Prostate gland (tissue), 2 donors: ENCODE data around the gene CBX6. TPM values are rescaled to one million over a fixed set of nuclear protein-coding genes. Genes with fewer than 3 reads are reported as not detected.

ENCODE experiments used
- DNase-seq: peaks from one replicate; pipeline ENCODE4 v3.0.0-alpha.2; 2019; ENCODE audit warnings: low spot score
- H3K27ac ChIP-seq, 2 donors: fragments of 200-600 bp; sonication (generic); 2 replicates each; pipeline ENCODE4 v1.5.1; 2017 to 2019
- H3K27me3 ChIP-seq: fragments of 200-600 bp; sonication (generic); replicated peaks from 2 replicates; pipeline ENCODE4 v1.5.1; 2019; ENCODE audit not compliant: insufficient read depth
- H3K36me3 ChIP-seq, 2 donors: fragments of 200-600 bp; sonication (generic); 1 replicate in 1 of 2; 2 replicates in 1 of 2; pipeline versions ENCODE4 v1.5.1 to v1.8.1; 2017 to 2019
- H3K4me1 ChIP-seq: fragments of 200-600 bp; sonication (generic); replicated peaks from 2 replicates; pipeline ENCODE4 v1.5.1; 2019
- H3K4me3 ChIP-seq, 2 donors: fragments of 200-600 bp; sonication (generic); 2 replicates each; pipeline ENCODE4 v1.5.1; 2017 to 2019
- H3K9me3 ChIP-seq: fragments of 200-600 bp; sonication (generic); 2 replicates; pipeline ENCODE4 v1.5.1; 2017
- CTCF ChIP-seq, 4 experiments: fragments of 200-600 bp in 2 of 4; fragments of 450-650 bp in 2 of 4; sonication (generic) in 2 of 4; IDR thresholded peaks; 1 replicate in 3 of 4; 2 replicates in 1 of 4; pipeline ENCODE4 v1.5.1; 2016 to 2019; ENCODE audit warnings: antibody characterized with exemption in 4 of 4, mild to moderate bottlenecking in 2 of 4, moderate library complexity in 2 of 4
- POLR2A ChIP-seq: fragments of 450-650 bp; IDR thresholded peaks from one replicate; pipeline ENCODE4 v1.6.1; 2016; ENCODE audit warnings: antibody characterized with exemption, mild to moderate bottlenecking
- POLR2AphosphoS5 ChIP-seq: sonication (generic); formaldehyde crosslinking; IDR thresholded peaks from one replicate; pipeline ENCODE4 v1.6.1; 2017; ENCODE audit warnings: antibody characterized with exemption
- WGBS: methylation state at CpG from one replicate; pipeline ENCODE4 v1.1.5; 2018; 5-methylcytosine and 5-hydroxymethylcytosine counted together
- intact Hi-C: fragments of 100-400 bp; cut with DNase I; formaldehyde crosslinking; loops from one replicate; pipeline ENCODE4 v1.14.2; 2022
- total RNA-seq, 2 donors: library from RNA; depleted of rRNA; stranded (reverse); fragments of >200 nt; gene quantifications; one replicate each; pipeline ENCODE4 v1.1.0, GENCODE V29; 2016

The CBX6 gene
- total RNA-seq, 2 donors from 2014 or later = 39.9 to 56.2 TPM

- Histone ChIP-seq H3K9me3 (no peaks in the 10 kb centered on the region), H3K27me3 (no peaks in the 10 kb centered on the region), H3K4me1 (no peaks in the 10 kb centered on the region), H3K4me3 (no peak overlapping the region), H3K27ac (no peak overlapping the region), H3K36me3 (no peaks in the 10 kb centered on the region)
- TF ChIP-seq CTCF (IDR thresholded peaks at IDR 0.05) (no peak), POLR2A (no peak), POLR2AphosphoS5 (no peak)
- intact Hi-C loops = no loop called here
- DNase-seq = no peak
- WGBS = 96% methylated on average over 4 of the region's 4 CpGs
Measured at GRCh38 chr22:38878001-38878400, 6.0 kb upstream of the CBX6 start.

GRCh38 chr22:38874529-38875222, 2.7 kb upstream of the CBX6 start:
- DNase-seq = no peak
- Histone ChIP-seq H3K4me1 (peaks cover 9% of the 10 kb centered on the region), H3K27ac (no peak overlapping the region), H3K4me3 (no peak overlapping the region), H3K36me3 (no peaks in the 10 kb centered on the region), H3K9me3 (no peaks in the 10 kb centered on the region), H3K27me3 (no peaks in the 10 kb centered on the region)
- 91% methylated on average over 13 of the region's 13 CpGs for WGBS
- intact Hi-C loops = loop anchor here (5.0 kb wide), 2 partner anchors 443 to 648 kb away; partner anchors contain the start of genes ATF4 and RPL3
- TF ChIP-seq POLR2AphosphoS5 (no peak), POLR2A (no peak), CTCF (IDR thresholded peaks at IDR 0.05) (no peak)

GRCh38 chr22:38873469-38874411, 1.7 kb upstream of the CBX6 start:
- no peak for TF ChIP-seq POLR2AphosphoS5
- no peak for TF ChIP-seq CTCF (IDR thresholded peaks at IDR 0.05)
- no peak for TF ChIP-seq POLR2A
- intact Hi-C loops = loop anchor here (5.0 kb wide), 2 partner anchors 444 to 649 kb away; partner anchors contain the start of genes ATF4 and RPL3
- 70% methylated on average over 9 of the region's 9 CpGs for WGBS
- H3K27me3 ChIP-seq = no peaks in the 10 kb centered on the region
- H3K36me3 ChIP-seq = no peaks in the 10 kb centered on the region
- H3K27ac ChIP-seq = peak overlapping the region; percentile 93 to 94
- no peak for DNase-seq
- H3K9me3 ChIP-seq = no peaks in the 10 kb centered on the region
- no peak overlapping the region for H3K4me3 ChIP-seq
- H3K4me1 ChIP-seq = peaks cover 9% of the 10 kb centered on the region

GRCh38 chr22:38872831-38873248, 824 bp upstream of the CBX6 start:
- H3K4me3 ChIP-seq = peak overlapping the region; percentile 66 to 81
- peak; percentile 36 for DNase-seq
- no peaks in the 10 kb centered on the region for H3K27me3 ChIP-seq
- under 1% methylated on average over 36 of the region's 37 CpGs for WGBS
- H3K36me3 ChIP-seq = no peaks in the 10 kb centered on the region
- H3K27ac ChIP-seq = peak overlapping the region; percentile 93 to 94
- peaks cover 9% of the 10 kb centered on the region for H3K4me1 ChIP-seq
- no peaks in the 10 kb centered on the region for H3K9me3 ChIP-seq
- intact Hi-C loops = loop anchor here (5.0 kb wide), 2 partner anchors 444 to 649 kb away; partner anchors contain the start of genes ATF4 and RPL3
- TF ChIP-seq POLR2AphosphoS5 = no peak
- peak; percentile 41 for TF ChIP-seq POLR2A
